HepG2 (cell line): ENCODE measurements around the gene DGUOK. TPM values are rescaled to one million over a fixed set of nuclear protein-coding genes. Genes with fewer than 3 reads are reported as not detected.

Source experiments
- ATAC-seq: fragments of 200-7000 bp; cut with Tn5 transposase; 3 replicates; pipeline ENCODE4 v1.9.1; 2020; ENCODE audit warnings: mild to moderate bottlenecking, moderate library complexity
- BruUV-seq: library from RNA; stranded (reverse); fragments of 400-500 nt; replicated peaks from 2 replicates; lab custom pipeline; 2021; lab: Mats Ljungman, UMichigan
- CTCF ChIA-PET: fragments of 300-600 bp; formaldehyde crosslinking; extraction: SDS; loops from one replicate; lab custom pipeline; 2021; ENCODE audit warnings: low total read pairs, inconsistent platforms, low intra/inter-chr PET ratio; lab: Yijun Ruan, JAX
- POLR2A ChIA-PET: fragments of 350-600 bp; sonication (Branson Sonifier 250); formaldehyde crosslinking; loops from one replicate; lab custom pipeline; 2020; ENCODE audit warnings: antibody characterized with exemption, inconsistent platforms; lab: Yijun Ruan, JAX
- DNase-seq: peaks from one replicate; pipeline ENCODE4 v3.0.0-alpha.2; 2015; ENCODE audit warnings: low spot score
- FAIRE-seq: peaks from 3 replicates; lab custom pipeline; 2011; peaks lifted over from hg19 to GRCh38; lab: Jason Lieb, UNC
- H2AFZ ChIP-seq: one replicate; pipeline ENCODE4 v1.6.1; 2011; ENCODE audit warnings: low read length, inconsistent platforms
- H3K27ac ChIP-seq: fragments of 300-600 bp; 3 replicates; pipeline ENCODE4 v1.8.0; 2011; ENCODE audit warnings: mixed run types, mild to moderate bottlenecking, mixed read lengths, low read length, inconsistent platforms; ENCODE audit not compliant: insufficient read depth; ENCODE audit errors: extremely low read length
- H3K27me3 ChIP-seq, 2 experiments: fragments of 200-600 bp in 1 of 2; 2 replicates in 1 of 2; 3 replicates in 1 of 2; pipeline versions ENCODE4 v1.6.0 to v1.8.0; 2011; ENCODE audit warnings: low read length in 2 of 2, mild to moderate bottlenecking in 2 of 2, moderate library complexity in 2 of 2, inconsistent platforms in 1 of 2; ENCODE audit not compliant: insufficient read depth in 2 of 2, control insufficient read depth in 1 of 2
- H3K36me3 ChIP-seq, 2 experiments: fragments of 200-600 bp in 1 of 2; replicated peaks in 1 of 2; 2 replicates in 1 of 2; 3 replicates in 1 of 2; pipeline versions ENCODE4 v1.5.1 to v1.8.0; 2011; ENCODE audit warnings: low read length in 2 of 2, inconsistent platforms in 1 of 2; ENCODE audit not compliant: insufficient read depth in 2 of 2, control insufficient read depth in 1 of 2
- H3K4me1 ChIP-seq: 2 replicates; pipeline ENCODE4 v1.5.1; 2012; ENCODE audit warnings: low read length, inconsistent platforms; ENCODE audit not compliant: insufficient read depth
- H3K4me2 ChIP-seq: 2 replicates; pipeline ENCODE4 v1.6.0; 2011; ENCODE audit warnings: low read depth, low read length, inconsistent platforms
- H3K4me3 ChIP-seq, 3 experiments: fragments of 200-600 bp in 1 of 3; sonication (generic), shearing (Covaris generic) in 1 of 3; replicated peaks in 1 of 3; 2 replicates each; pipeline ENCODE4 v1.5.1; 2011 to 2016; ENCODE audit warnings: low read length in 3 of 3, inconsistent platforms in 2 of 3, low read depth in 2 of 3, mild to moderate bottlenecking in 2 of 3, control low read depth in 1 of 3, mixed read lengths in 1 of 3; ENCODE audit not compliant: insufficient read depth in 1 of 3
- H3K79me2 ChIP-seq: one replicate; pipeline ENCODE4 v1.6.1; 2011; ENCODE audit warnings: low read length, inconsistent platforms; ENCODE audit not compliant: insufficient read depth
- H3K9ac ChIP-seq: 2 replicates; pipeline ENCODE4 v1.6.0; 2011; ENCODE audit warnings: mild to moderate bottlenecking, low read depth, low read length, inconsistent platforms; ENCODE audit not compliant: insufficient read depth
- H3K9me3 ChIP-seq: 2 replicates; pipeline ENCODE4 v1.5.1; 2012; ENCODE audit warnings: mild to moderate bottlenecking, low read length
- H4K20me1 ChIP-seq: 2 replicates; pipeline ENCODE4 v1.6.0; 2011; ENCODE audit warnings: inconsistent platforms, mild to moderate bottlenecking, low read length, moderate library complexity; ENCODE audit not compliant: insufficient read depth
- ELF1 ChIP-seq: sonication (generic); formaldehyde crosslinking; IDR thresholded peaks from 2 replicates; pipeline ENCODE4 v1.4.0; 2020; ENCODE audit warnings: missing genetic modification reagents
- GZF1 ChIP-seq: sonication (generic); formaldehyde crosslinking; IDR thresholded peaks from 2 replicates; pipeline ENCODE4 v1.5.1; 2020; ENCODE audit warnings: mild to moderate bottlenecking, missing genetic modification reagents
- HMG20A ChIP-seq: IDR thresholded peaks from 2 replicates; pipeline ENCODE4 v1.6.1; 2016; ENCODE audit warnings: borderline replicate concordance
- HOXA3 ChIP-seq: sonication (generic); formaldehyde crosslinking; IDR thresholded peaks from 2 replicates; pipeline ENCODE4 v1.5.0; 2020; ENCODE audit warnings: missing genetic modification reagents
- RORA ChIP-seq: sonication (generic); formaldehyde crosslinking; IDR thresholded peaks from 2 replicates; pipeline ENCODE4 v1.5.0; 2020; ENCODE audit warnings: mild to moderate bottlenecking, missing genetic modification reagents, moderate library complexity
- SIN3A ChIP-seq: IDR thresholded peaks from 2 replicates; pipeline ENCODE4 v1.6.1; 2011; ENCODE audit warnings: low read depth, mild to moderate bottlenecking, control low read depth, low read length, borderline replicate concordance
- SIX4 ChIP-seq: sonication (generic); formaldehyde crosslinking; IDR thresholded peaks from 2 replicates; pipeline ENCODE4 v1.4.0; 2020; ENCODE audit warnings: missing genetic modification reagents
- TERF1 ChIP-seq: sonication (generic); formaldehyde crosslinking; IDR thresholded peaks from 2 replicates; pipeline ENCODE4 v1.8.0; 2022; ENCODE audit warnings: mild to moderate bottlenecking, missing genetic modification reagents, moderate library complexity
- TMF1 ChIP-seq: sonication (generic); formaldehyde crosslinking; IDR thresholded peaks from 2 replicates; pipeline ENCODE4 v1.8.1; 2022; ENCODE audit warnings: low read depth, missing genetic modification reagents
- ZBTB10 ChIP-seq: sonication (generic); formaldehyde crosslinking; IDR thresholded peaks from 2 replicates; pipeline ENCODE4 v1.4.0; 2020; ENCODE audit warnings: missing genetic modification reagents, borderline replicate concordance
- ZBTB42 ChIP-seq: sonication (generic); formaldehyde crosslinking; IDR thresholded peaks from 2 replicates; pipeline ENCODE4 v1.5.0; 2020; ENCODE audit warnings: mild to moderate bottlenecking, missing genetic modification reagents
- ZNF18 ChIP-seq: sonication (generic); formaldehyde crosslinking; IDR thresholded peaks from 2 replicates; pipeline ENCODE4 v1.8.0; 2022; ENCODE audit warnings: mild to moderate bottlenecking, missing genetic modification reagents; ENCODE audit not compliant: insufficient replicate concordance
- ZNF292 ChIP-seq: sonication (generic); formaldehyde crosslinking; IDR thresholded peaks from 2 replicates; pipeline ENCODE4 v1.8.1; 2022; ENCODE audit warnings: mild to moderate bottlenecking, low read depth, missing genetic modification reagents, borderline replicate concordance
- ZNF333 ChIP-seq: sonication (generic); formaldehyde crosslinking; IDR thresholded peaks from 2 replicates; pipeline ENCODE4 v1.4.0; 2020; ENCODE audit warnings: mild to moderate bottlenecking, missing genetic modification reagents, borderline replicate concordance
- ZNF547 ChIP-seq: sonication (generic); formaldehyde crosslinking; IDR thresholded peaks from 2 replicates; pipeline ENCODE4 v1.5.1; 2020; ENCODE audit warnings: mild to moderate bottlenecking, missing genetic modification reagents
- ZNF558 ChIP-seq: sonication (generic); formaldehyde crosslinking; IDR thresholded peaks from 2 replicates; pipeline ENCODE4 v1.9.0; 2022; ENCODE audit warnings: mild to moderate bottlenecking, missing genetic modification reagents, borderline replicate concordance
- ZNF720 ChIP-seq: sonication (generic); formaldehyde crosslinking; IDR thresholded peaks from 2 replicates; pipeline ENCODE4 v1.4.0; 2020; ENCODE audit warnings: missing genetic modification reagents
- ZNF839 ChIP-seq: sonication (generic); formaldehyde crosslinking; IDR thresholded peaks from 2 replicates; pipeline ENCODE4 v1.4.0; 2020; ENCODE audit warnings: missing genetic modification reagents, mild to moderate bottlenecking, borderline replicate concordance
- ZSCAN20 ChIP-seq: sonication (generic); formaldehyde crosslinking; IDR thresholded peaks from 2 replicates; pipeline ENCODE4 v1.4.0; 2020; ENCODE audit warnings: missing genetic modification reagents, mild to moderate bottlenecking, borderline replicate concordance
- WGBS: methylation state at CpG from one replicate; pipeline ENCODE4 v1.1.6; 2017; ENCODE audit warnings: low lambda C conversion rate; 5-methylcytosine and 5-hydroxymethylcytosine counted together
- in situ Hi-C: cut with HindIII; loops from 2 replicates; pipeline ENCODE4 v1.10.0; 2017; ENCODE audit warnings: low pct_unique_long_range_greater_than_20kb; ENCODE audit not compliant: extremely low pct_ligation_motif_present
- intact Hi-C: fragments of 100-400 bp; cut with micrococcal nuclease; formaldehyde crosslinking; loops from one replicate; pipeline ENCODE4 v1.10.0; 2022; ENCODE audit not compliant: unreplicated experiment
- polyA plus RNA-seq, 8 experiments: library from polyadenylated mRNA; depleted of rRNA in 3 of 8; stranded (reverse) in 7 of 8; unstranded in 1 of 8; fragments of >200 nt; fragmentation: Illumina TruSeq in 4 of 8; extraction: Trizol in 4 of 8; gene quantifications; 2 replicates each; pipeline versions ENCODE4 v1.2.1 to v1.2.3, GENCODE V29; 2011 to 2016; ENCODE audit warnings: low read depth in 4 of 8, missing spikeins in 1 of 8, mixed read lengths in 1 of 8; ENCODE audit not compliant: insufficient read depth in 1 of 8
- total RNA-seq, 5 experiments: library from RNA; depleted of rRNA; stranded (reverse); fragments of >200 nt; fragmentation: Illumina TruSeq; extraction: Trizol; gene quantifications; 2 replicates each; pipeline ENCODE4 v1.2.3, GENCODE V29; 2016; ENCODE audit warnings: low read depth in 1 of 5

DGUOK gene
- total and polyA plus RNA-seq, 2 of the 13 experiments (the other 11 are each of a cell fraction or from before 2014, with no cell fraction given): 105 to 137 TPM

GRCh38 chr2:73895473-73895872, 31.2 kb upstream of the DGUOK start:
- no peaks in the 10 kb centered on the region for H3K79me2 ChIP-seq
- TF ChIP-seq ZSCAN20 (CRISPR knock-in tag): no peak
- no peak for TF ChIP-seq ZNF839
- no peak for TF ChIP-seq ELF1 (CRISPR knock-in tag)
- TF ChIP-seq ZNF333 (CRISPR knock-in tag): no peak
- no peak for TF ChIP-seq ZBTB42 (CRISPR knock-in tag)
- TF ChIP-seq SIX4 (CRISPR knock-in tag): no peak
- no peak for TF ChIP-seq HMG20A (CRISPR knock-in tag)
- no peak for TF ChIP-seq ZNF547 (CRISPR knock-in tag)
- no peak for TF ChIP-seq ZNF720
- no peak for TF ChIP-seq TERF1 (CRISPR knock-in tag)
- TF ChIP-seq GZF1: no peak
- TF ChIP-seq HOXA3 (CRISPR knock-in tag): no peak
- no peak for TF ChIP-seq ZNF292 (CRISPR knock-in tag)
- TF ChIP-seq ZNF558: no peak
- TF ChIP-seq RORA (CRISPR knock-in tag): no peak
- no peak for TF ChIP-seq ZBTB10 (CRISPR knock-in tag)
- no peak for TF ChIP-seq ZNF18 (CRISPR knock-in tag)
- no peak for TF ChIP-seq TMF1 (CRISPR knock-in tag)
- no peak for TF ChIP-seq SIN3A
- H3K27me3 ChIP-seq: peaks cover 6 to 71% of the 10 kb centered on the region in 2 experiments
- no peaks in the 10 kb centered on the region for H3K36me3 ChIP-seq
- H2AFZ ChIP-seq: no peak overlapping the region
- FAIRE-seq: no peak
- WGBS: 57% methylated on average over 9 of the region's 9 CpGs
- H3K4me3 ChIP-seq: no peak overlapping the region
- peaks cover 23% of the 10 kb centered on the region for H3K4me1 ChIP-seq
- no peak for DNase-seq
- in situ Hi-C loops: no loop called here
- no peak for ATAC-seq
- CTCF ChIA-PET: no interaction called here
- no peak overlapping the region for H3K9ac ChIP-seq
- H3K9me3 ChIP-seq: no peaks in the 10 kb centered on the region
- no peak overlapping the region for H3K4me2 ChIP-seq
- H3K27ac ChIP-seq: no peak overlapping the region
- intact Hi-C loops: no loop called here
- no peaks in the 10 kb centered on the region for H4K20me1 ChIP-seq
- BruUV-seq: no TSS peak
- POLR2A ChIA-PET: no interaction called here
